H1 (cell line): ENCODE measurements around the gene AOPEP. TPM values are rescaled to one million over a fixed set of nuclear protein-coding genes. Genes with fewer than 3 reads are reported as not detected.

ENCODE experiments used
- BACH1 ChIP-seq: IDR thresholded peaks from 2 replicates; pipeline ENCODE4 v1.6.1; 2012; ENCODE audit warnings: low read length, improper control_type of control experiment
- CREB1 ChIP-seq: IDR thresholded peaks from 2 replicates; pipeline ENCODE4 v1.6.1; 2012; ENCODE audit warnings: inconsistent platforms
- KDM4A ChIP-seq: IDR thresholded peaks from one replicate; pipeline ENCODE4 v1.7.1; 2012; ENCODE audit warnings: low read depth, mild to moderate bottlenecking, moderate library complexity, low read length, inconsistent platforms; ENCODE audit not compliant: severe bottlenecking
- PHF8 ChIP-seq: fragments of 200-600 bp; sonication (generic); conservative IDR thresholded peaks from 2 replicates; pipeline ENCODE4 v1.7.1; 2012; ENCODE audit warnings: low read depth, mild to moderate bottlenecking, inconsistent platforms, low read length, moderate library complexity
- POU5F1 ChIP-seq: IDR thresholded peaks from 2 replicates; pipeline ENCODE4 v1.6.1; 2011; ENCODE audit warnings: low read depth, mild to moderate bottlenecking, low read length, moderate library complexity
- RAD21 ChIP-seq, 2 experiments: IDR thresholded peaks in 1 of 2; conservative IDR thresholded peaks in 1 of 2; 2 replicates each; pipeline ENCODE4 v1.6.1; 2011; ENCODE audit warnings: low read depth in 2 of 2, low read length in 2 of 2, improper control_type of control experiment in 1 of 2, inconsistent platforms in 1 of 2, mild to moderate bottlenecking in 1 of 2, moderate library complexity in 1 of 2
- SAP30 ChIP-seq: fragments of 300-600 bp; sonication (generic); IDR thresholded peaks from 2 replicates; pipeline ENCODE4 v1.7.1; 2012; ENCODE audit warnings: low read length, moderate library complexity, mild to moderate bottlenecking, inconsistent platforms; ENCODE audit not compliant: insufficient read depth, insufficient replicate concordance
- polyA plus RNA-seq, 7 experiments: library from polyadenylated mRNA; depleted of rRNA in 3 of 7; stranded (reverse) in 5 of 7; unstranded in 2 of 7; fragments of >200 nt in 5 of 7; fragments of 200-250 nt in 2 of 7; gene quantifications; 1 replicate in 5 of 7; 2 replicates in 1 of 7; 4 replicates in 1 of 7; pipeline versions ENCODE4 v1.2.1 to v1.2.3, GENCODE V29; 2011 to 2013; ENCODE audit warnings: missing spikeins in 2 of 7, mixed read lengths in 2 of 7
- total RNA-seq: library from RNA; stranded (reverse); fragmentation: NEBNext Ultra II Directional; extraction: Animal tissue kit (Norgen Biotek cat#: 25700); gene quantifications from 2 replicates; pipeline ENCODE4 v1.2.1, GENCODE V29; 2021
- TF ChIP-seq, protein P1 (sequence below): fragments of 300-600 bp; sonication (generic); IDR thresholded peaks from 2 replicates; pipeline ENCODE4 v1.7.1; 2012; ENCODE audit warnings: low read length, moderate library complexity, mild to moderate bottlenecking, inconsistent platforms; ENCODE audit not compliant: insufficient replicate concordance

Gene AOPEP
- total and polyA plus RNA-seq, 2 of the 8 experiments (the other 6 are each of a cell fraction or from before 2014, with no cell fraction given): 6.1 to 14.3 TPM

GRCh38 chr9:95060234-95060633 lies 333.7 kb downstream of the AOPEP start (continued):
- no peak for TF ChIP-seq SAP30
- no peak for TF ChIP-seq POU5F1
- TF ChIP-seq BACH1: no peak
- TF ChIP-seq, protein P1, sequence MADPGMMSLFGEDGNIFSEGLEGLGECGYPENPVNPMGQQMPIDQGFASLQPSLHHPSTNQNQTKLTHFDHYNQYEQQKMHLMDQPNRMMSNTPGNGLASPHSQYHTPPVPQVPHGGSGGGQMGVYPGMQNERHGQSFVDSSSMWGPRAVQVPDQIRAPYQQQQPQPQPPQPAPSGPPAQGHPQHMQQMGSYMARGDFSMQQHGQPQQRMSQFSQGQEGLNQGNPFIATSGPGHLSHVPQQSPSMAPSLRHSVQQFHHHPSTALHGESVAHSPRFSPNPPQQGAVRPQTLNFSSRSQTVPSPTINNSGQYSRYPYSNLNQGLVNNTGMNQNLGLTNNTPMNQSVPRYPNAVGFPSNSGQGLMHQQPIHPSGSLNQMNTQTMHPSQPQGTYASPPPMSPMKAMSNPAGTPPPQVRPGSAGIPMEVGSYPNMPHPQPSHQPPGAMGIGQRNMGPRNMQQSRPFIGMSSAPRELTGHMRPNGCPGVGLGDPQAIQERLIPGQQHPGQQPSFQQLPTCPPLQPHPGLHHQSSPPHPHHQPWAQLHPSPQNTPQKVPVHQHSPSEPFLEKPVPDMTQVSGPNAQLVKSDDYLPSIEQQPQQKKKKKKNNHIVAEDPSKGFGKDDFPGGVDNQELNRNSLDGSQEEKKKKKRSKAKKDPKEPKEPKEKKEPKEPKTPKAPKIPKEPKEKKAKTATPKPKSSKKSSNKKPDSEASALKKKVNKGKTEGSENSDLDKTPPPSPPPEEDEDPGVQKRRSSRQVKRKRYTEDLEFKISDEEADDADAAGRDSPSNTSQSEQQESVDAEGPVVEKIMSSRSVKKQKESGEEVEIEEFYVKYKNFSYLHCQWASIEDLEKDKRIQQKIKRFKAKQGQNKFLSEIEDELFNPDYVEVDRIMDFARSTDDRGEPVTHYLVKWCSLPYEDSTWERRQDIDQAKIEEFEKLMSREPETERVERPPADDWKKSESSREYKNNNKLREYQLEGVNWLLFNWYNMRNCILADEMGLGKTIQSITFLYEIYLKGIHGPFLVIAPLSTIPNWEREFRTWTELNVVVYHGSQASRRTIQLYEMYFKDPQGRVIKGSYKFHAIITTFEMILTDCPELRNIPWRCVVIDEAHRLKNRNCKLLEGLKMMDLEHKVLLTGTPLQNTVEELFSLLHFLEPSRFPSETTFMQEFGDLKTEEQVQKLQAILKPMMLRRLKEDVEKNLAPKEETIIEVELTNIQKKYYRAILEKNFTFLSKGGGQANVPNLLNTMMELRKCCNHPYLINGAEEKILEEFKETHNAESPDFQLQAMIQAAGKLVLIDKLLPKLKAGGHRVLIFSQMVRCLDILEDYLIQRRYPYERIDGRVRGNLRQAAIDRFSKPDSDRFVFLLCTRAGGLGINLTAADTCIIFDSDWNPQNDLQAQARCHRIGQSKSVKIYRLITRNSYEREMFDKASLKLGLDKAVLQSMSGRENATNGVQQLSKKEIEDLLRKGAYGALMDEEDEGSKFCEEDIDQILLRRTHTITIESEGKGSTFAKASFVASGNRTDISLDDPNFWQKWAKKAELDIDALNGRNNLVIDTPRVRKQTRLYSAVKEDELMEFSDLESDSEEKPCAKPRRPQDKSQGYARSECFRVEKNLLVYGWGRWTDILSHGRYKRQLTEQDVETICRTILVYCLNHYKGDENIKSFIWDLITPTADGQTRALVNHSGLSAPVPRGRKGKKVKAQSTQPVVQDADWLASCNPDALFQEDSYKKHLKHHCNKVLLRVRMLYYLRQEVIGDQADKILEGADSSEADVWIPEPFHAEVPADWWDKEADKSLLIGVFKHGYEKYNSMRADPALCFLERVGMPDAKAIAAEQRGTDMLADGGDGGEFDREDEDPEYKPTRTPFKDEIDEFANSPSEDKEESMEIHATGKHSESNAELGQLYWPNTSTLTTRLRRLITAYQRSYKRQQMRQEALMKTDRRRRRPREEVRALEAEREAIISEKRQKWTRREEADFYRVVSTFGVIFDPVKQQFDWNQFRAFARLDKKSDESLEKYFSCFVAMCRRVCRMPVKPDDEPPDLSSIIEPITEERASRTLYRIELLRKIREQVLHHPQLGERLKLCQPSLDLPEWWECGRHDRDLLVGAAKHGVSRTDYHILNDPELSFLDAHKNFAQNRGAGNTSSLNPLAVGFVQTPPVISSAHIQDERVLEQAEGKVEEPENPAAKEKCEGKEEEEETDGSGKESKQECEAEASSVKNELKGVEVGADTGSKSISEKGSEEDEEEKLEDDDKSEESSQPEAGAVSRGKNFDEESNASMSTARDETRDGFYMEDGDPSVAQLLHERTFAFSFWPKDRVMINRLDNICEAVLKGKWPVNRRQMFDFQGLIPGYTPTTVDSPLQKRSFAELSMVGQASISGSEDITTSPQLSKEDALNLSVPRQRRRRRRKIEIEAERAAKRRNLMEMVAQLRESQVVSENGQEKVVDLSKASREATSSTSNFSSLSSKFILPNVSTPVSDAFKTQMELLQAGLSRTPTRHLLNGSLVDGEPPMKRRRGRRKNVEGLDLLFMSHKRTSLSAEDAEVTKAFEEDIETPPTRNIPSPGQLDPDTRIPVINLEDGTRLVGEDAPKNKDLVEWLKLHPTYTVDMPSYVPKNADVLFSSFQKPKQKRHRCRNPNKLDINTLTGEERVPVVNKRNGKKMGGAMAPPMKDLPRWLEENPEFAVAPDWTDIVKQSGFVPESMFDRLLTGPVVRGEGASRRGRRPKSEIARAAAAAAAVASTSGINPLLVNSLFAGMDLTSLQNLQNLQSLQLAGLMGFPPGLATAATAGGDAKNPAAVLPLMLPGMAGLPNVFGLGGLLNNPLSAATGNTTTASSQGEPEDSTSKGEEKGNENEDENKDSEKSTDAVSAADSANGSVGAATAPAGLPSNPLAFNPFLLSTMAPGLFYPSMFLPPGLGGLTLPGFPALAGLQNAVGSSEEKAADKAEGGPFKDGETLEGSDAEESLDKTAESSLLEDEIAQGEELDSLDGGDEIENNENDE: no peak
- TF ChIP-seq PHF8: no peak
- no peak for TF ChIP-seq KDM4A
- TF ChIP-seq RAD21 (IDR thresholded peaks at IDR 0.05 in 1 of 2, conservative IDR thresholded peaks at IDR 0.05 in 1 of 2; ENCODE audit: low read depth in 2 of 2, low read length in 2 of 2): no peak
- no peak for TF ChIP-seq CREB1
